HEK293 (cell line): ENCODE data around the gene CKMT2.

Experiments
- TF ChIP-seq, protein P1 (sequence below): fragments of 450-650 bp; formaldehyde crosslinking; IDR thresholded peaks from 2 replicates; pipeline ENCODE4 v1.5.1; 2016; ENCODE audit warnings: missing biosample characterization, missing genetic modification characterization
- TF ChIP-seq, protein P2 (sequence below): fragments of 450-650 bp; formaldehyde crosslinking; IDR thresholded peaks from 2 replicates; pipeline ENCODE4 v1.5.1; 2016; ENCODE audit warnings: missing biosample characterization, missing genetic modification characterization

DNA sequence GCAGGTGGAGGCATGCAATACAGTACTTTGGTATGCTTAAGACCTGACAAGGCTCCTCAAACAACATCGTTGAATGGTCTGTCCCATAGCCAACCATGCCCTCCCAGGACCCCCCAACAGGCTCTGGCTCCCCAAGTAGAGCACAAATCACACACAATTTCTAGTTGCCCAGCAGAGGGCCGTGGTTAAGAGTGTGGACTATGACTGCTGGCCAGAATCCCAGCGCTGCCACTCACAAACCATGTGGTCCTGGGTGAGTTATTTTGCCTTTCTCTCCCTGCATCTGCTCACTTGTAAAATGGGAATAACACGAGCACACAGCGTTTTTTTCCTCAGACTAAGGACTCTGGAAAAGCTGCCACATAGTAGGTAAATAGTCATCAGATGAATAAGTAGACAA, 6.5 kb downstream of the CKMT2 start:
- TF ChIP-seq, protein P1, sequence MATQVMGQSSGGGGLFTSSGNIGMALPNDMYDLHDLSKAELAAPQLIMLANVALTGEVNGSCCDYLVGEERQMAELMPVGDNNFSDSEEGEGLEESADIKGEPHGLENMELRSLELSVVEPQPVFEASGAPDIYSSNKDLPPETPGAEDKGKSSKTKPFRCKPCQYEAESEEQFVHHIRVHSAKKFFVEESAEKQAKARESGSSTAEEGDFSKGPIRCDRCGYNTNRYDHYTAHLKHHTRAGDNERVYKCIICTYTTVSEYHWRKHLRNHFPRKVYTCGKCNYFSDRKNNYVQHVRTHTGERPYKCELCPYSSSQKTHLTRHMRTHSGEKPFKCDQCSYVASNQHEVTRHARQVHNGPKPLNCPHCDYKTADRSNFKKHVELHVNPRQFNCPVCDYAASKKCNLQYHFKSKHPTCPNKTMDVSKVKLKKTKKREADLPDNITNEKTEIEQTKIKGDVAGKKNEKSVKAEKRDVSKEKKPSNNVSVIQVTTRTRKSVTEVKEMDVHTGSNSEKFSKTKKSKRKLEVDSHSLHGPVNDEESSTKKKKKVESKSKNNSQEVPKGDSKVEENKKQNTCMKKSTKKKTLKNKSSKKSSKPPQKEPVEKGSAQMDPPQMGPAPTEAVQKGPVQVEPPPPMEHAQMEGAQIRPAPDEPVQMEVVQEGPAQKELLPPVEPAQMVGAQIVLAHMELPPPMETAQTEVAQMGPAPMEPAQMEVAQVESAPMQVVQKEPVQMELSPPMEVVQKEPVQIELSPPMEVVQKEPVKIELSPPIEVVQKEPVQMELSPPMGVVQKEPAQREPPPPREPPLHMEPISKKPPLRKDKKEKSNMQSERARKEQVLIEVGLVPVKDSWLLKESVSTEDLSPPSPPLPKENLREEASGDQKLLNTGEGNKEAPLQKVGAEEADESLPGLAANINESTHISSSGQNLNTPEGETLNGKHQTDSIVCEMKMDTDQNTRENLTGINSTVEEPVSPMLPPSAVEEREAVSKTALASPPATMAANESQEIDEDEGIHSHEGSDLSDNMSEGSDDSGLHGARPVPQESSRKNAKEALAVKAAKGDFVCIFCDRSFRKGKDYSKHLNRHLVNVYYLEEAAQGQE: no peak
- TF ChIP-seq, protein P2, sequence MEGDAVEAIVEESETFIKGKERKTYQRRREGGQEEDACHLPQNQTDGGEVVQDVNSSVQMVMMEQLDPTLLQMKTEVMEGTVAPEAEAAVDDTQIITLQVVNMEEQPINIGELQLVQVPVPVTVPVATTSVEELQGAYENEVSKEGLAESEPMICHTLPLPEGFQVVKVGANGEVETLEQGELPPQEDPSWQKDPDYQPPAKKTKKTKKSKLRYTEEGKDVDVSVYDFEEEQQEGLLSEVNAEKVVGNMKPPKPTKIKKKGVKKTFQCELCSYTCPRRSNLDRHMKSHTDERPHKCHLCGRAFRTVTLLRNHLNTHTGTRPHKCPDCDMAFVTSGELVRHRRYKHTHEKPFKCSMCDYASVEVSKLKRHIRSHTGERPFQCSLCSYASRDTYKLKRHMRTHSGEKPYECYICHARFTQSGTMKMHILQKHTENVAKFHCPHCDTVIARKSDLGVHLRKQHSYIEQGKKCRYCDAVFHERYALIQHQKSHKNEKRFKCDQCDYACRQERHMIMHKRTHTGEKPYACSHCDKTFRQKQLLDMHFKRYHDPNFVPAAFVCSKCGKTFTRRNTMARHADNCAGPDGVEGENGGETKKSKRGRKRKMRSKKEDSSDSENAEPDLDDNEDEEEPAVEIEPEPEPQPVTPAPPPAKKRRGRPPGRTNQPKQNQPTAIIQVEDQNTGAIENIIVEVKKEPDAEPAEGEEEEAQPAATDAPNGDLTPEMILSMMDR (tag by site-specific recombination): no peak
